Spinal cord (tissue), 10 donors: Measurements from ENCODE around the gene CTXND2. TPM values are rescaled to one million over a fixed set of nuclear protein-coding genes. Genes with fewer than 3 reads are reported as not detected.
"Not testable (repeated sequence)": the region's sequence is repeated elsewhere in the genome, so short reads cannot be mapped to it uniquely, and the experiment has no call there.

ENCODE experiments used
- DNase-seq, 6 donors: peaks; one replicate each; pipeline versions ENCODE4 v3.0.0 to v3.0.0-alpha.2; 2013 to 2015; ENCODE audit warnings: low spot score in 6 of 6, low read depth in 4 of 6
- H3K27ac ChIP-seq: one replicate; pipeline ENCODE4 v1.5.1; 2013; ENCODE audit warnings: low read depth, low read length, control low read depth
- H3K27me3 ChIP-seq: one replicate; pipeline ENCODE4 v1.6.1; 2013; ENCODE audit warnings: low read length; ENCODE audit not compliant: control insufficient read depth, insufficient read depth
- H3K36me3 ChIP-seq: one replicate; pipeline ENCODE4 v1.6.1; 2013; ENCODE audit warnings: low read length; ENCODE audit not compliant: control insufficient read depth, insufficient read depth
- H3K4me1 ChIP-seq: one replicate; pipeline ENCODE4 v1.6.1; 2013; ENCODE audit warnings: low read length; ENCODE audit not compliant: control insufficient read depth, insufficient read depth
- H3K4me3 ChIP-seq: one replicate; pipeline ENCODE4 v1.5.1; 2013; ENCODE audit warnings: low read depth, low read length, control low read depth
- H3K9me3 ChIP-seq: one replicate; pipeline ENCODE4 v1.6.1; 2013; ENCODE audit warnings: low read length; ENCODE audit not compliant: control insufficient read depth, insufficient read depth
- WGBS: methylation state at CpG from one replicate; pipeline ENCODE4 v1.1.5; 2013; ENCODE audit warnings: missing lambda C conversion rate; ENCODE audit not compliant: insufficient coverage; 5-methylcytosine and 5-hydroxymethylcytosine counted together
- polyA plus RNA-seq, 2 donors: library from polyadenylated mRNA; unstranded; fragments of 120-200 nt; gene quantifications; one replicate each; pipeline ENCODE4 v1.2.1, GENCODE V29; 2013; ENCODE audit not compliant: insufficient read length in 2 of 2
- total RNA-seq, 2 donors: library from RNA; depleted of rRNA in 1 of 2; stranded (reverse); fragments of 120-200 nt in 1 of 2; fragments of >200 nt in 1 of 2; gene quantifications; one replicate each; pipeline versions ENCODE4 v1.2.3 to v1.2.4, GENCODE V29; 2013 to 2014
- donor health status: healthy.

The CTXND2 gene
- total and polyA plus RNA-seq, 4 donors = 0.14 to 0.39 TPM; not detected in 2

DNA sequence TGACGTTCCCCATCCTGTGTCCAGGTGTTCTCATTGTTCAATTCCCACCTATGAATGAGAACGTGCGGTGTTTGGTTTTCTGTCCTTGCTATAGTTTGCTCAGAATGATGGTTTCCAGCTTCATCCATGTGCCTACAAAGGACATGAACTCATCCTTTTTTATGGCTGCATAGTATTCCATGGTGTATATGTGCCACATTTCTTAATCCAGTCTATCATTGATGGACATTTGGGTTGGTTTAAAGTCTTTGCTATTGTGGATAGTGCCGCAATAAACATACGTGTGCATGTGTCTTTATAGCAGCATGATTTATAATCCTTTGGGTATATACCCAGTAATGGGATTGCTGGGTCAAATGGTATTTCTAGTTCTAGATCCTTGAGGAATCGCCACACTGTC is 41.8 kb downstream of the CTXND2 start:
- H3K9me3 ChIP-seq, H3K27me3 ChIP-seq, H3K4me3 ChIP-seq, H3K27ac ChIP-seq, DNase-seq: not testable (repeated sequence)
- Histone ChIP-seq H3K4me1 (peaks cover 15% of the 10 kb centered on the region), H3K36me3 (peaks cover 25% of the 10 kb centered on the region)
- no CpG with 5 or more reads among the region's 6 CpGs for WGBS

DNA sequence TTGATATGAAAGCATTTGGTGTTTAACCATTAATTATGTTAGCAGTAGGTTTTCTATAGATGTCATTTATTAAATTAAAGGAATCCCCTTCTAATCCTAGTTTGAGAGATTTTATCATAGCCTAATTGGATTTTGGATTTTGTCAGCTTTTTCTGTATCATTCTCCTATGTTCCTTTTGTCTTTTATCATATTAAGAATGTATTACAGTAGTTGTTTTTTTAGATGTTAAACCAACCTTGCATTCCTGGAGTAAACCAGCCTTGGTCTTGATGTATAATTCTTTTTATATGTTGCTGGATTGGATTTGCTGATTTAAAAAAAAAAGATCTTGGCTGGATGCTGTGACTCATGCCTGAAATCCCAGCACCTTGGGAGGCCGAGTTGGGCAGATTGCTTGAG is 44.8 kb downstream of the CTXND2 start:
- peaks cover 4% of the 10 kb centered on the region for H3K9me3 ChIP-seq
- WGBS = no CpG with 5 or more reads among the region's 1 CpG
- no peak overlapping the region for H3K4me3 ChIP-seq
- H3K27me3 ChIP-seq = no peaks in the 10 kb centered on the region
- peaks cover 41% of the 10 kb centered on the region for H3K36me3 ChIP-seq
- DNase-seq = peak in 2 of 6 donors; percentile 3 to 32
- peaks cover 6% of the 10 kb centered on the region for H3K4me1 ChIP-seq
- H3K27ac ChIP-seq = no peak overlapping the region

- no peak for DNase-seq
- Histone ChIP-seq H3K4me3 (no peak overlapping the region), H3K27ac (no peak overlapping the region), H3K9me3 (no peaks in the 10 kb centered on the region), H3K27me3 (no peaks in the 10 kb centered on the region), H3K4me1 (no peaks in the 10 kb centered on the region), H3K36me3 (peaks cover 80% of the 10 kb centered on the region)
- 92% methylated on average over 2 of the region's 5 CpGs for WGBS
These were observed 57.9 kb downstream of the CTXND2 start for GRCh38 chr1:150944856-150945255.

- Histone ChIP-seq H3K36me3 (peaks cover 54% of the 10 kb centered on the region), H3K4me1 (no peaks in the 10 kb centered on the region), H3K4me3 (no peak overlapping the region), H3K27ac (no peak overlapping the region), H3K9me3 (no peaks in the 10 kb centered on the region), H3K27me3 (no peaks in the 10 kb centered on the region)
- WGBS = 100% methylated on average over 1 of the region's 3 CpGs
- DNase-seq = no peak
These were observed 67.8 kb downstream of the CTXND2 start for GRCh38 chr1:150954708-150955107.

GRCh38 chr1:150955280-150955679 is 68.3 kb downstream of the CTXND2 start:
- Histone ChIP-seq H3K4me1 (no peaks in the 10 kb centered on the region), H3K27ac (no peak overlapping the region), H3K36me3 (peaks cover 54% of the 10 kb centered on the region), H3K4me3 (no peak overlapping the region), H3K9me3 (no peaks in the 10 kb centered on the region), H3K27me3 (no peaks in the 10 kb centered on the region)
- no peak for DNase-seq

DNA sequence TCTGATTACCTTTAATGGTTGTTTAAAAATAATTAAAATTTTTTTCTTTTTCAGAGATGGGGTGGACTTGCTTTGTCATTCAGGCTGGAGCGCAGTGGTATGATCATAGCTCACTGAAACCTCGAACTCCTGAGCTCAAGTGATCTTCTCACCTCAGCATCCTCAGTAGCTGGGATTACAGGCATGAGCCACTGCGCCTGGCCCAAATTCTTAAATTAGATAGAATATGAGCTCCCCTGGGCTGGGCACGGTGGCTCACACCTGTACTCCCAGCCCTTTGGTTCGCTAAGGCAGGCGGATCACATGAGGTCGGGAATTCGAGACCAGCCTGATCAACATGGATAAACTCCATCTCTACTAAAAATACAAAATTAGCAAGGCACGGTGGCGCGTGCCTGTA is 70.7 kb downstream of the CTXND2 start:
- H3K4me3 ChIP-seq = no peak overlapping the region
- H3K9me3 ChIP-seq = no peaks in the 10 kb centered on the region
- H3K36me3 ChIP-seq = peaks cover 46% of the 10 kb centered on the region
- no peak overlapping the region for H3K27ac ChIP-seq
- no peaks in the 10 kb centered on the region for H3K4me1 ChIP-seq
- no peaks in the 10 kb centered on the region for H3K27me3 ChIP-seq
- DNase-seq = no peak
- 100% methylated on average over 9 of the region's 11 CpGs for WGBS

DNA sequence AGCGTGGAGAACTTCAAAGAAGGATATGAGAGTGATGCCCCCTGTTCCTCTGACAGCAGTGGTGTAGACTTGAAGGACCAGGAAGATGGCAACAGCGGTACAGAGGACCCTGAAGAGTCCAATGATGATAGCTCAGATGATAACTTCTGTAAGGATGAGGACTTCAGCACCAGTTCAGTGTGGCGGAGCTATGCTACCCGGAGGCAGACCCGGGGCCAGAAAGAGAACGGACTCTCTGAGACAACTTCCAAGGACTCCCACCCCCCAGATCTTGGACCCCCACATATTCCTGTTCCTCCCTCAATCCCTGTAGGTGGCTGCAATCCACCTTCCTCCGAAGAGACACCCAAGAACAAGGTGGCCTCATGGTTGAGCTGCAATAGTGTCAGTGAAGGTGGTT is 73.7 kb downstream of the CTXND2 start:
- Histone ChIP-seq H3K27ac (no peak overlapping the region), H3K36me3 (peaks cover 59% of the 10 kb centered on the region), H3K9me3 (no peaks in the 10 kb centered on the region), H3K4me3 (no peak overlapping the region), H3K27me3 (no peaks in the 10 kb centered on the region), H3K4me1 (no peaks in the 10 kb centered on the region)
- no peak for DNase-seq
- 97% methylated on average over 5 of the region's 7 CpGs for WGBS

GRCh38 chr1:150961756-150962155 is 74.8 kb downstream of the CTXND2 start:
- Histone ChIP-seq H3K27me3 (no peaks in the 10 kb centered on the region), H3K4me1 (no peaks in the 10 kb centered on the region), H3K27ac (no peak overlapping the region), H3K9me3 (no peaks in the 10 kb centered on the region), H3K4me3 (no peak overlapping the region), H3K36me3 (peaks cover 70% of the 10 kb centered on the region)
- DNase-seq = no peak
- no CpG with 5 or more reads among the region's 4 CpGs for WGBS

Other genes starting within 250 kb of the CTXND2 start
- 10 to 100 TPM; 14.5 to 17.2 TPM for gene GOLPH3L, start 190.0 kb upstream of the CTXND2 start, total RNA-seq
- 10 to 100 TPM; 17.8 to 17.9 TPM for gene GOLPH3L, start 190.0 kb upstream of the CTXND2 start, polyA plus RNA-seq
- 1 to 10 TPM in 1 of 2 donors, under 1 TPM in 1; 0.77 to 2.7 TPM for gene HORMAD1, start 166.2 kb upstream of the CTXND2 start, total RNA-seq
- gene HORMAD1, start 166.2 kb upstream of the CTXND2 start, polyA plus RNA-seq = under 1 TPM in 1 of 2 donors, not detected in 1; 0.21 TPM
- 10 to 100 TPM; 26.2 to 58.8 TPM for gene CTSS, start 121.4 kb upstream of the CTXND2 start, total RNA-seq
- gene CTSS, start 121.4 kb upstream of the CTXND2 start, polyA plus RNA-seq = 10 to 100 TPM; 10.7 to 15.8 TPM
- gene CTSK, start 78.9 kb upstream of the CTXND2 start, total RNA-seq = 100 to 1,000 TPM in 1 of 2 donors, 10 to 100 TPM in 1; 73.6 to 153 TPM
- gene CTSK, start 78.9 kb upstream of the CTXND2 start, polyA plus RNA-seq = 10 to 100 TPM; 13.9 to 44.5 TPM
- 10 to 100 TPM; 29.3 to 42.7 TPM for gene ARNT, start 10.5 kb upstream of the CTXND2 start, total RNA-seq
- gene ARNT, start 10.5 kb upstream of the CTXND2 start, polyA plus RNA-seq = 10 to 100 TPM; 20.9 to 30.0 TPM
- gene SETDB1, start 39.2 kb downstream of the CTXND2 start, total RNA-seq = 10 to 100 TPM; 39.7 to 58.6 TPM
- 10 to 100 TPM; 41.2 to 54.3 TPM for gene SETDB1, start 39.2 kb downstream of the CTXND2 start, polyA plus RNA-seq
- 100 to 1,000 TPM; 116 to 224 TPM for gene CERS2, start 87.7 kb downstream of the CTXND2 start, total RNA-seq
- gene CERS2, start 87.7 kb downstream of the CTXND2 start, polyA plus RNA-seq = 100 to 1,000 TPM; 163 to 176 TPM
- 1 to 10 TPM in 1 of 2 donors, under 1 TPM in 1; 0.50 to 2.6 TPM for gene ANXA9, start 95.2 kb downstream of the CTXND2 start, total RNA-seq
- gene ANXA9, start 95.2 kb downstream of the CTXND2 start, polyA plus RNA-seq = 1 to 10 TPM; 5.4 to 8.3 TPM
- gene MINDY1, start 119.8 kb downstream of the CTXND2 start, total RNA-seq = 10 to 100 TPM; 21.9 to 48.1 TPM
- gene MINDY1, start 119.8 kb downstream of the CTXND2 start, polyA plus RNA-seq = 10 to 100 TPM; 38.2 to 47.5 TPM
- 10 to 100 TPM; 18.9 to 29.0 TPM for gene PRUNE1, start 121.3 kb downstream of the CTXND2 start, total RNA-seq
- 10 to 100 TPM; 37.5 to 39.4 TPM for gene PRUNE1, start 121.3 kb downstream of the CTXND2 start, polyA plus RNA-seq
- gene BNIPL, start 149.4 kb downstream of the CTXND2 start, total RNA-seq = under 1 TPM; 0.20 to 0.83 TPM
- under 1 TPM; 0.73 to 0.93 TPM for gene BNIPL, start 149.4 kb downstream of the CTXND2 start, polyA plus RNA-seq
- 10 to 100 TPM in 1 of 2 donors, 1 to 10 TPM in 1; 4.1 to 11.0 TPM for gene C1orf56, start 160.6 kb downstream of the CTXND2 start, total RNA-seq
- gene C1orf56, start 160.6 kb downstream of the CTXND2 start, polyA plus RNA-seq = 10 to 100 TPM; 13.7 to 16.9 TPM
- gene CDC42SE1, start 172.5 kb downstream of the CTXND2 start, total RNA-seq = 10 to 100 TPM; 59.0 to 73.8 TPM
- gene CDC42SE1, start 172.5 kb downstream of the CTXND2 start, polyA plus RNA-seq = 10 to 100 TPM; 86.3 to 89.8 TPM
- gene MLLT11, start 173.3 kb downstream of the CTXND2 start, total RNA-seq = 10 to 100 TPM; 34.2 to 54.3 TPM
- 100 to 1,000 TPM; 182 to 203 TPM for gene MLLT11, start 173.3 kb downstream of the CTXND2 start, polyA plus RNA-seq
- gene GABPB2, start 183.6 kb downstream of the CTXND2 start, total RNA-seq = 10 to 100 TPM; 18.0 to 18.1 TPM
- gene GABPB2, start 183.6 kb downstream of the CTXND2 start, polyA plus RNA-seq = 1 to 10 TPM; 6.2 to 9.3 TPM